OCI-LY7 (cell line): ENCODE measurements around the gene MTCH2.

Source experiments
- EZH2phosphoT487 ChIP-seq: fragments of 200-600 bp; sonication (generic); IDR thresholded peaks from 2 replicates; pipeline ENCODE4 v1.6.1; 2018; ENCODE audit warnings: low read depth, borderline replicate concordance, mild to moderate bottlenecking, mixed run types, antibody characterized with exemption, low read length, moderate library complexity, mixed read lengths
- TF ChIP-seq, protein P1 (sequence below): fragments of 200-600 bp; sonication (generic); conservative IDR thresholded peaks from 2 replicates; pipeline ENCODE4 v1.5.1; 2014; ENCODE audit warnings: mild to moderate bottlenecking, antibody characterized with exemption, low read length, moderate library complexity, mixed read lengths

DNA sequence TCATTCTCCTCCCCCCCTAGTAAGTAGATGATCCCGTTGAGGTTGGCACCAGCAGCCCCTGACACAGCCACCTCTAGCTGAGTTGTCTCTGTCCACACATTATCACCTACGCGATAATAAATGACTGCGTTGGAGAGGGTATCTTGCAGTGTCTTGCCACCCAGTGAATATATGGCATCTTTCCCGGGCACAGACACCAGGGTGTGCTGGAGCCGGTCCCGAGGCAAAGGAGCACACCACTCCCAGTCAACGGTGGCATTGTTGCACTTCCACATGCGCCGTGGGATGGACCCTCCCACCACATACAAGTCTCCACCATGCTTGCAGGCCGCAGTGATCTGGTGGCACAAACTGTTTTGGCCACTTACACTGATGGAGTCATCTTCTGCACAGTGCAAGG, 69.0 kb downstream of the MTCH2 start:
- TF ChIP-seq, protein P1, sequence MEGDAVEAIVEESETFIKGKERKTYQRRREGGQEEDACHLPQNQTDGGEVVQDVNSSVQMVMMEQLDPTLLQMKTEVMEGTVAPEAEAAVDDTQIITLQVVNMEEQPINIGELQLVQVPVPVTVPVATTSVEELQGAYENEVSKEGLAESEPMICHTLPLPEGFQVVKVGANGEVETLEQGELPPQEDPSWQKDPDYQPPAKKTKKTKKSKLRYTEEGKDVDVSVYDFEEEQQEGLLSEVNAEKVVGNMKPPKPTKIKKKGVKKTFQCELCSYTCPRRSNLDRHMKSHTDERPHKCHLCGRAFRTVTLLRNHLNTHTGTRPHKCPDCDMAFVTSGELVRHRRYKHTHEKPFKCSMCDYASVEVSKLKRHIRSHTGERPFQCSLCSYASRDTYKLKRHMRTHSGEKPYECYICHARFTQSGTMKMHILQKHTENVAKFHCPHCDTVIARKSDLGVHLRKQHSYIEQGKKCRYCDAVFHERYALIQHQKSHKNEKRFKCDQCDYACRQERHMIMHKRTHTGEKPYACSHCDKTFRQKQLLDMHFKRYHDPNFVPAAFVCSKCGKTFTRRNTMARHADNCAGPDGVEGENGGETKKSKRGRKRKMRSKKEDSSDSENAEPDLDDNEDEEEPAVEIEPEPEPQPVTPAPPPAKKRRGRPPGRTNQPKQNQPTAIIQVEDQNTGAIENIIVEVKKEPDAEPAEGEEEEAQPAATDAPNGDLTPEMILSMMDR: no peak
- no peak for TF ChIP-seq EZH2phosphoT487
